Kidney (tissue), 22 donors: ENCODE data around the gene C8B. TPM values are rescaled to one million over a fixed set of nuclear protein-coding genes. Genes with fewer than 3 reads are reported as not detected.

Experiments
- DNase-seq, 5 donors: peaks; one replicate each; pipeline ENCODE4 v3.0.0-alpha.2; 2013 to 2020
- FAIRE-seq: peaks from 2 replicates; lab custom pipeline; 2012; peaks lifted over from hg19 to GRCh38; lab: Jason Lieb, UNC
- H3K27ac ChIP-seq, 2 donors: one replicate each; pipeline ENCODE4 v1.7.0; 2013; ENCODE audit warnings: low read depth in 2 of 2, low read length in 2 of 2, inconsistent platforms in 1 of 2
- H3K27me3 ChIP-seq: one replicate; pipeline ENCODE4 v1.7.1; 2013; ENCODE audit warnings: low read length, inconsistent platforms; ENCODE audit not compliant: control insufficient read depth, insufficient read depth
- H3K36me3 ChIP-seq, 3 donors: one replicate each; pipeline versions ENCODE4 v1.7.0 to v1.7.1; 2013; ENCODE audit warnings: low read length in 3 of 3, control low read depth in 1 of 3, inconsistent platforms in 1 of 3; ENCODE audit not compliant: insufficient read depth in 3 of 3, control insufficient read depth in 2 of 3
- H3K4me1 ChIP-seq, 3 donors: one replicate each; pipeline versions ENCODE4 v1.7.0 to v1.7.1; 2013; ENCODE audit warnings: low read length in 3 of 3, inconsistent platforms in 1 of 3, low read depth in 1 of 3; ENCODE audit not compliant: control insufficient read depth in 2 of 3, insufficient read depth in 2 of 3
- H3K4me3 ChIP-seq, 3 donors: one replicate each; pipeline versions ENCODE4 v1.7.0 to v1.8.1; 2013; ENCODE audit warnings: low read length in 3 of 3, control low read depth in 1 of 3, inconsistent platforms in 1 of 3
- H3K9ac ChIP-seq, 3 donors: one replicate each; pipeline versions ENCODE4 v1.7.0 to v1.7.1; 2013; ENCODE audit warnings: low read length in 3 of 3, control low read depth in 1 of 3, inconsistent platforms in 1 of 3
- H3K9me3 ChIP-seq, 3 donors: one replicate each; pipeline versions ENCODE4 v1.7.0 to v1.7.1; 2013; ENCODE audit warnings: low read length in 3 of 3, control low read depth in 1 of 3, inconsistent platforms in 1 of 3; ENCODE audit not compliant: control insufficient read depth in 2 of 3, insufficient read depth in 1 of 3
- intact Hi-C: fragments of 100-400 bp; cut with DNase I; formaldehyde crosslinking; loops from one replicate; pipeline ENCODE4 v1.11.1; 2022
- long read RNA-seq, 10 donors: library from polyadenylated mRNA in 1 of 10; unstranded in 1 of 10; transcript quantifications; one replicate each; pipeline ENCODE4 v2.0.0 and lab custom pipeline, GENCODE V29; 2021 to 2026
- polyA plus RNA-seq: library from polyadenylated mRNA; stranded (reverse); fragments of 350-450 nt; fragmentation: Illumina TruSeq; extraction: RNeasy Lipid Tissue Mini Kit (QIAGEN cat#74804); gene quantifications from one replicate; pipeline ENCODE4 v1.2.3, GENCODE V29; 2014; ENCODE audit warnings: low read depth, low replicate concordance; ENCODE audit not compliant: insufficient read depth
- total RNA-seq: library from RNA; stranded (reverse); fragmentation: NEBNext Ultra II Directional; extraction: Animal tissue kit (Norgen Biotek cat#: 25700); gene quantifications from one replicate; pipeline ENCODE4 v1.2.1, GENCODE V29; 2021
- TF ChIP-seq, protein P1 (sequence below): IDR thresholded peaks from 3 replicates; pipeline ENCODE4 v1.5.1; 2012; ENCODE audit warnings: mild to moderate bottlenecking, moderate library complexity, borderline replicate concordance; ENCODE audit not compliant: insufficient read depth; ENCODE audit errors: extremely low read depth
- donor health status: control.
- donor health status: control.
- donor health status: control.
- donor health status: control.
- donor health status: control.
- donor health status: DM: yes; HTN: yes; CAD: no.
- donor health status: Normal renal cell carcinoma (clear cell type).

The C8B gene
- total RNA-seq (not detected), polyA plus RNA-seq (not detected)
- long read RNA-seq, donor 1, result 0 reads
- long read RNA-seq, donor 2, result 0 reads
- long read RNA-seq, donor 3, result 0 reads
- long read RNA-seq, donor 4, result 0 reads
- long read RNA-seq, donor 5, result 0 reads
- long read RNA-seq, donor 6, result 0 reads
- long read RNA-seq, donor 7, result 0 reads
- long read RNA-seq, donor 8, result 0 reads
- long read RNA-seq, donor 9, result 0 reads
- long read RNA-seq, donor 10, result 0 reads

DNA sequence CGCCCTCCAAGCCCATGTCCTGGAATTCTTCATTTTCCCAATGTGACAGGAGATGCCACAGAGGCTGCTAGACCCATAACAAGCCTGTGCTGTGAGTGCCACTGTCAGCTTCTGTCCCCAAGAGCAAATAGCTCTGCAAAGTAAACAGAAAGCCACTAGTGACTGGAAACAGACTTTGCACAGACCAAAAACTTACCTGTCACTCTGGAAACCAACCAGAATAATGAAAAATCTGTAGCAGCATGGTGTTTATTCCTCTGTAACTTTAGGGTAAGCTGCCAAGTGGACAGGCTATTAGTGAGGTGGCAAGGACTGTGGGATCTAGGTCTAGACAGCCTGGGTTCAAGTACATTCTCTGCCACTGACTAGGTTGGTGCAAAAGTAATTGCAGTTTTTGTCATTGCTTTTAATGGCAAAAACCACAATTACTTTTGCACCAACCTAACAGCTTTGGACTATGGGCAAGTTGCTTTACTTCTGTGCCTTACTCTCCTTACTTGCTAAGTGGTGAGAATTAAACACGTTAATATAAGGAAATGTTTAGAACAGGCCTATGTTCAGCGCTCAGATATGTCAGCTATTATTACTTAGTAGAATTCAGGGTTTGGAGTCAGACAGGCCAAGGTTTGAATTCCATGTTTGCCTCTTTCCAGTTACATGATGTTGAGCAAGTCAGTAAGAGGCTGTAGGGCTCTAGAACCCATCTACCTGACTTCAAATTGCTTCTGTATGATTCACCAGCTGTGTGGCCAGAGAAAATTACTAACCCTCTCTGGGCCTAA, at the start of gene C8B:
Gene C8B (minus strand): TSS at position 100 of the 782 bp plus-strand sequence. CDS start 67 bp downstream, at position 33.
- Histone ChIP-seq H3K36me3 (no peaks in the 10 kb centered on the region), H3K4me3 (no peak within 1 kb of the TSS), H3K9ac (no peak within 1 kb of the TSS), H3K27me3 (no peaks in the 10 kb centered on the region), H3K27ac (no peak within 1 kb of the TSS), H3K9me3 (no peaks in the 10 kb centered on the region), H3K4me1 (peaks cover 0 to 6% (median 0%) of the 10 kb centered on the region in 3 donors)
- intact Hi-C loops, result no loop called here
- TF ChIP-seq, protein P1, sequence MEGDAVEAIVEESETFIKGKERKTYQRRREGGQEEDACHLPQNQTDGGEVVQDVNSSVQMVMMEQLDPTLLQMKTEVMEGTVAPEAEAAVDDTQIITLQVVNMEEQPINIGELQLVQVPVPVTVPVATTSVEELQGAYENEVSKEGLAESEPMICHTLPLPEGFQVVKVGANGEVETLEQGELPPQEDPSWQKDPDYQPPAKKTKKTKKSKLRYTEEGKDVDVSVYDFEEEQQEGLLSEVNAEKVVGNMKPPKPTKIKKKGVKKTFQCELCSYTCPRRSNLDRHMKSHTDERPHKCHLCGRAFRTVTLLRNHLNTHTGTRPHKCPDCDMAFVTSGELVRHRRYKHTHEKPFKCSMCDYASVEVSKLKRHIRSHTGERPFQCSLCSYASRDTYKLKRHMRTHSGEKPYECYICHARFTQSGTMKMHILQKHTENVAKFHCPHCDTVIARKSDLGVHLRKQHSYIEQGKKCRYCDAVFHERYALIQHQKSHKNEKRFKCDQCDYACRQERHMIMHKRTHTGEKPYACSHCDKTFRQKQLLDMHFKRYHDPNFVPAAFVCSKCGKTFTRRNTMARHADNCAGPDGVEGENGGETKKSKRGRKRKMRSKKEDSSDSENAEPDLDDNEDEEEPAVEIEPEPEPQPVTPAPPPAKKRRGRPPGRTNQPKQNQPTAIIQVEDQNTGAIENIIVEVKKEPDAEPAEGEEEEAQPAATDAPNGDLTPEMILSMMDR, result no peak
- no peak for DNase-seq
- no peak for FAIRE-seq

DNA sequence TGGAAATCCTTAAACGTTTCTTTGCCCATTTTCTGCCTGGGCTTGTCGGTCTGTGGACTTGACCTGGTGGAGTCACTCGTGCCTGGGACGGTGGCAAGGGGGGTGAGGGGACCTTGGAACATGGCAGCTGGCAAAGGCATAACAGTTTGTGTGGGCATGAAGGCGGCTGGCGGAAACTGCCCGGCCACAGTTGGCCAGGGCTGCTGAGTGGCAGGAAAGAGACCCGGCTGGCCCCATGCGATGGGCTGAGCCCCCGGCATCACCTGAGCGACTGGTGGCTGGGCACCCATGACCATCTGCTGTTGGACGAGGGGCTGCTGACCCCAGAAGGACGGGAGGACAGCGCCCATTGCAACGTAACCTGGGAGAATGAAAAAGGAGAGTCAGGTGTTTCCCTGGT, 49.3 kb upstream of the C8B start:
- H3K9me3 ChIP-seq, result no peaks in the 10 kb centered on the region
- H3K36me3 ChIP-seq, result no peaks in the 10 kb centered on the region
- H3K27me3 ChIP-seq, result no peaks in the 10 kb centered on the region
- TF ChIP-seq, protein P1, result no peak
- intact Hi-C loops, result no loop called here
- no peaks in the 10 kb centered on the region for H3K4me1 ChIP-seq
- H3K27ac ChIP-seq, result no peak overlapping the region
- no peak for DNase-seq
- FAIRE-seq, result no peak
- H3K9ac ChIP-seq, result no peak overlapping the region
- no peak overlapping the region for H3K4me3 ChIP-seq

DNA sequence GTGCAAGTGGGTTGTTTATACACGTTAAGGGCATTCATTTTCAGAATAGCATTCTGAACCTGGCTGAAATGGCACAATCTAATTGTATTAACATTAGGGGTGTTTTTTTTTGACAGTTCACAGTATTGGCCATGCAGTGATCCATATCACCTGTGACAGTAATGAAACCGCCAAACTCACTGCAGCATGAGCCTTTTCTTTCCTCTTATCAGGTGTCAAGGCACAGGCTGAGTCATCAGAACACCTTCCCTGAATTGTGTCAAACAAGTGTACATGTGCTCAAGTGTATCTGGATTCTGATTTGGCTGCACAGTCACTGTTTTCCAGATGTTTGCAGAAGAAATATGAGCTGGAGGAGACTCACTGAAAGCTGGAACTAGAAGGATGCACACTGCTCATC, 47.7 kb upstream of the C8B start:
- no peak overlapping the region for H3K4me3 ChIP-seq
- TF ChIP-seq, protein P1, result no peak
- no peak for FAIRE-seq
- H3K36me3 ChIP-seq, result no peaks in the 10 kb centered on the region
- no peak overlapping the region for H3K9ac ChIP-seq
- intact Hi-C loops, result no loop called here
- H3K9me3 ChIP-seq, result no peaks in the 10 kb centered on the region
- no peak overlapping the region for H3K27ac ChIP-seq
- H3K4me1 ChIP-seq, result no peaks in the 10 kb centered on the region
- DNase-seq, result no peak
- no peaks in the 10 kb centered on the region for H3K27me3 ChIP-seq
